Parathyroid adenoma (tissue), 2 donors: ENCODE results near the gene DDX24.

Experiments used
- H2AFZ ChIP-seq: fragments of 300-600 bp; sonication (generic); one replicate; pipeline ENCODE4 v1.7.0; 2017; ENCODE audit warnings: antibody characterized with exemption, mild to moderate bottlenecking
- H3K27ac ChIP-seq: fragments of 300-600 bp; sonication (generic); one replicate; pipeline ENCODE4 v1.7.0; 2017
- H3K27me3 ChIP-seq: fragments of 300-600 bp; sonication (generic); one replicate; pipeline ENCODE4 v1.7.0; 2017; ENCODE audit warnings: low read length; ENCODE audit not compliant: control insufficient read depth, insufficient read depth
- H3K36me3 ChIP-seq: fragments of 300-600 bp; sonication (generic); one replicate; pipeline ENCODE4 v1.7.0; 2017; ENCODE audit warnings: low read length; ENCODE audit not compliant: control insufficient read depth, insufficient read depth
- H3K4me1 ChIP-seq: fragments of 300-600 bp; sonication (generic); one replicate; pipeline ENCODE4 v1.7.0; 2017; ENCODE audit warnings: control low read depth
- H3K4me2 ChIP-seq: fragments of 300-600 bp; sonication (generic); one replicate; pipeline ENCODE4 v1.7.0; 2017; ENCODE audit warnings: low read length
- H3K4me3 ChIP-seq: fragments of 300-600 bp; sonication (generic); one replicate; pipeline ENCODE4 v1.7.0; 2017; ENCODE audit warnings: low read depth, low read length
- H3K79me2 ChIP-seq: fragments of 300-600 bp; sonication (generic); one replicate; pipeline ENCODE4 v1.7.0; 2017; ENCODE audit warnings: control low read depth
- H3K9ac ChIP-seq: fragments of 300-600 bp; sonication (generic); one replicate; pipeline ENCODE4 v1.7.0; 2017; ENCODE audit warnings: mild to moderate bottlenecking
- H3K9me3 ChIP-seq: fragments of 300-600 bp; sonication (generic); one replicate; pipeline ENCODE4 v1.7.0; 2017; ENCODE audit warnings: low read length; ENCODE audit not compliant: control insufficient read depth
- CTCF ChIP-seq: fragments of 300-600 bp; sonication (generic); IDR thresholded peaks from one replicate; pipeline ENCODE4 v1.7.0; 2017; ENCODE audit warnings: antibody characterized with exemption, mild to moderate bottlenecking
- donor health status: primary hyperparathyroidism.

DDX24 gene

GRCh38 chr14:94120667-94121340 lies 39.8 kb upstream of the DDX24 start:
- H3K9ac ChIP-seq, result no peak overlapping the region
- no peak for TF ChIP-seq CTCF
- no peak overlapping the region for H3K4me3 ChIP-seq
- H3K27me3 ChIP-seq, result no peaks in the 10 kb centered on the region
- H3K4me2 ChIP-seq, result no peak overlapping the region
- no peaks in the 10 kb centered on the region for H3K36me3 ChIP-seq
- no peaks in the 10 kb centered on the region for H3K79me2 ChIP-seq
- no peak overlapping the region for H2AFZ ChIP-seq
- no peaks in the 10 kb centered on the region for H3K9me3 ChIP-seq
- no peaks in the 10 kb centered on the region for H3K4me1 ChIP-seq
- H3K27ac ChIP-seq, result no peak overlapping the region

GRCh38 chr14:94119071-94119470 lies 38.1 kb upstream of the DDX24 start:
- Histone ChIP-seq H3K4me2 (no peak overlapping the region), H3K27me3 (no peaks in the 10 kb centered on the region), H3K4me1 (no peaks in the 10 kb centered on the region), H2AFZ (no peak overlapping the region), H3K4me3 (no peak overlapping the region), H3K9ac (no peak overlapping the region), H3K36me3 (no peaks in the 10 kb centered on the region), H3K9me3 (no peaks in the 10 kb centered on the region), H3K27ac (no peak overlapping the region), H3K79me2 (no peaks in the 10 kb centered on the region)
- no peak for TF ChIP-seq CTCF

GRCh38 chr14:94117856-94118255 lies 36.9 kb upstream of the DDX24 start:
- Histone ChIP-seq H3K36me3 (no peaks in the 10 kb centered on the region), H2AFZ (no peak overlapping the region), H3K79me2 (no peaks in the 10 kb centered on the region), H3K27me3 (no peaks in the 10 kb centered on the region), H3K4me3 (no peak overlapping the region), H3K27ac (no peak overlapping the region), H3K9ac (no peak overlapping the region), H3K4me1 (no peaks in the 10 kb centered on the region), H3K4me2 (no peak overlapping the region), H3K9me3 (no peaks in the 10 kb centered on the region)
- no peak for TF ChIP-seq CTCF

- H3K9ac ChIP-seq, result no peak overlapping the region
- H2AFZ ChIP-seq, result no peak overlapping the region
- H3K36me3 ChIP-seq, result no peaks in the 10 kb centered on the region
- no peaks in the 10 kb centered on the region for H3K9me3 ChIP-seq
- no peak for TF ChIP-seq CTCF
- H3K4me3 ChIP-seq, result no peak overlapping the region
- H3K4me1 ChIP-seq, result no peaks in the 10 kb centered on the region
- no peak overlapping the region for H3K4me2 ChIP-seq
- no peaks in the 10 kb centered on the region for H3K27me3 ChIP-seq
- no peak overlapping the region for H3K27ac ChIP-seq
- H3K79me2 ChIP-seq, result no peaks in the 10 kb centered on the region
Measured at GRCh38 chr14:94116701-94117100, 35.7 kb upstream of the DDX24 start.

- Histone ChIP-seq H2AFZ (no peak overlapping the region), H3K4me2 (no peak overlapping the region), H3K4me1 (no peaks in the 10 kb centered on the region), H3K36me3 (no peaks in the 10 kb centered on the region), H3K79me2 (no peaks in the 10 kb centered on the region), H3K27ac (no peak overlapping the region), H3K4me3 (no peak overlapping the region), H3K9ac (no peak overlapping the region), H3K9me3 (no peaks in the 10 kb centered on the region), H3K27me3 (no peaks in the 10 kb centered on the region)
- TF ChIP-seq CTCF, result no peak
Measured at GRCh38 chr14:94115631-94116030, 34.6 kb upstream of the DDX24 start.
